ENCODE measurements around the gene CXCL9. TPM values are rescaled to one million over a fixed set of nuclear protein-coding genes. Genes with fewer than 3 reads are reported as not detected.
A peak's percentile ranks its signal among the peaks of the same experiment; 100 is the strongest.

The CXCL9 gene
- polyA plus RNA-seq, 3 donors, result 0.46 to 0.95 (median 0.55) TPM

GRCh38 chr4:75980576-75980975 is 26.7 kb downstream of the CXCL9 start:
- peaks cover 18% of the 10 kb centered on the region for H3K79me2 ChIP-seq (ENCODE audit: insufficient read depth, low read length)
- no peak for DNase-seq
- WGBS (ENCODE audit: insufficient coverage), result 100% methylated on average over 2 of the region's 4 CpGs
- H3K4me3 ChIP-seq (replicated peaks in 1 of 3; ENCODE audit: low read depth in 2 of 3, low read length in 3 of 3), result no peak overlapping the region
- TF ChIP-seq CTCF (IDR thresholded peaks at IDR 0.05), result no peak
- H2AFZ ChIP-seq (ENCODE audit: insufficient read depth, low read depth, low read length, poor library complexity, severe bottlenecking), result no peak overlapping the region
- H4K20me1 ChIP-seq (ENCODE audit: insufficient read depth, low read length), result peaks cover 23% of the 10 kb centered on the region
- Mint-ChIP-seq H3K4me3 (no peak overlapping the region), H3K27me3 (ENCODE audit: low read depth in 3 of 3) (no peaks in the 10 kb centered on the region), H3K27ac (peak overlapping the region in 3 of 7 donors; percentile 1 to 25 (median 10)), H3K36me3 (peaks cover 47 to 72% of the 10 kb centered on the region in 2 donors), H3K4me1 (peaks cover 10% of the 10 kb centered on the region), H3K9me3 (peaks cover 0 to 2% (median 0%) of the 10 kb centered on the region in 7 donors)
- H3K27me3 ChIP-seq (ENCODE audit: control insufficient read depth in 2 of 2, insufficient read depth in 2 of 2, low read length in 2 of 2), result no peaks in the 10 kb centered on the region
- intact Hi-C loops (cut with micrococcal nuclease), result no loop called here
- no peaks in the 10 kb centered on the region for H3K9me3 ChIP-seq (replicated peaks in 1 of 2; ENCODE audit: control insufficient read depth in 1 of 2, insufficient read depth in 1 of 2, low read length in 2 of 2)
- no peak overlapping the region for H3K9ac ChIP-seq (ENCODE audit: insufficient read depth, low read length, poor library complexity, severe bottlenecking)
- H3K27ac ChIP-seq (ENCODE audit: low read depth in 1 of 2, low read length in 2 of 2), result peak overlapping the region in 1 of 2 donors; percentile 3
- H3K36me3 ChIP-seq (replicated peaks in 1 of 2; ENCODE audit: control insufficient read depth in 1 of 2, insufficient read depth in 2 of 2, low read length in 2 of 2), result peaks cover 39 to 54% of the 10 kb centered on the region in 2 donors
- peaks cover 8 to 9% of the 10 kb centered on the region in 2 donors for H3K4me1 ChIP-seq (ENCODE audit: control insufficient read depth in 1 of 2, insufficient read depth in 2 of 2, low read length in 2 of 2)
- no peak overlapping the region for H3K4me2 ChIP-seq (replicated peaks; ENCODE audit: extremely low read depth, low read length, poor library complexity, severe bottlenecking)

- Mint-ChIP-seq H3K36me3 (peaks cover 66 to 88% of the 10 kb centered on the region in 2 donors), H3K9me3 (no peaks in the 10 kb centered on the region), H3K4me1 (peaks cover 10% of the 10 kb centered on the region), H3K27me3 (ENCODE audit: low read depth in 3 of 3) (no peaks in the 10 kb centered on the region), H3K27ac (no peak overlapping the region), H3K4me3 (no peak overlapping the region)
- Histone ChIP-seq H3K4me2 (replicated peaks; ENCODE audit: extremely low read depth, low read length, poor library complexity, severe bottlenecking) (no peak overlapping the region), H3K36me3 (replicated peaks in 1 of 2; ENCODE audit: control insufficient read depth in 1 of 2, insufficient read depth in 2 of 2, low read length in 2 of 2) (peaks cover 71 to 81% of the 10 kb centered on the region in 2 donors), H3K9me3 (replicated peaks in 1 of 2; ENCODE audit: control insufficient read depth in 1 of 2, insufficient read depth in 1 of 2, low read length in 2 of 2) (no peaks in the 10 kb centered on the region), H3K4me1 (ENCODE audit: control insufficient read depth in 1 of 2, insufficient read depth in 2 of 2, low read length in 2 of 2) (peaks cover 8 to 9% of the 10 kb centered on the region in 2 donors), H4K20me1 (ENCODE audit: insufficient read depth, low read length) (no peaks in the 10 kb centered on the region), H3K4me3 (replicated peaks in 1 of 3; ENCODE audit: low read depth in 2 of 3, low read length in 3 of 3) (no peak overlapping the region), H3K79me2 (ENCODE audit: insufficient read depth, low read length) (no peaks in the 10 kb centered on the region), H3K9ac (ENCODE audit: insufficient read depth, low read length, poor library complexity, severe bottlenecking) (no peak overlapping the region), H2AFZ (ENCODE audit: insufficient read depth, low read depth, low read length, poor library complexity, severe bottlenecking) (no peak overlapping the region), H3K27me3 (ENCODE audit: control insufficient read depth in 2 of 2, insufficient read depth in 2 of 2, low read length in 2 of 2) (no peaks in the 10 kb centered on the region), H3K27ac (ENCODE audit: low read depth in 1 of 2, low read length in 2 of 2) (peak overlapping the region in 1 of 2 donors; percentile 27)
- TF ChIP-seq CTCF (IDR thresholded peaks at IDR 0.05), result no peak
- intact Hi-C loops (cut with micrococcal nuclease), result loop anchor here in 1 of 2 donors (10.0 kb wide), 1 partner anchor 171 kb away; no protein-coding TSS in a partner anchor
- no CpG with 5 or more reads among the region's 2 CpGs for WGBS (ENCODE audit: insufficient coverage)
- DNase-seq, result no peak
Observed at GRCh38 chr4:75976177-75976576, 31.1 kb downstream of the CXCL9 start.
